ENCODE data around the gene RNF224.

Gene RNF224

GRCh38 chr9:137188086-137188489 is 39.2 kb upstream of the RNF224 start:
- Mint-ChIP-seq H3K27me3 (no peaks in the 10 kb centered on the region), H3K36me3 (ENCODE audit: insufficient read depth) (peaks cover 23% of the 10 kb centered on the region), H3K4me3 (peak overlapping the region; percentile 93), H3K27ac (ENCODE audit: low read depth) (peak overlapping the region; percentile 93), H3K9me3 (no peaks in the 10 kb centered on the region), H3K4me1 (peaks cover 27% of the 10 kb centered on the region)
- DNase-seq (ENCODE audit: low spot score in 2 of 2) (no peak), ATAC-seq (replicated peaks; ENCODE audit: extremely low read depth, poor library complexity, severe bottlenecking) (peak; percentile 9)

GRCh38 chr9:137188490-137189296 is 38.6 kb upstream of the RNF224 start, which contains the start of the genes ANAPC2 and SSNA1:
ANAPC2 (minus strand) TSS chr9:137188560; CDS start chr9:137188532, 28 bp downstream.
SSNA1 (plus strand) TSS chr9:137188676; CDS start chr9:137188727, 51 bp downstream.
- Mint-ChIP-seq H3K9me3 (no peaks in the 10 kb centered on the region), H3K4me1 (peaks cover 27% of the 10 kb centered on the region), H3K27me3 (no peaks in the 10 kb centered on the region), H3K36me3 (ENCODE audit: insufficient read depth) (peaks cover 20% of the 10 kb centered on the region), H3K4me3 (peak within 1 kb of the TSS; percentile 93), H3K27ac (ENCODE audit: low read depth) (peak within 1 kb of the TSS; percentile 93)
- ATAC-seq (replicated peaks; ENCODE audit: extremely low read depth, poor library complexity, severe bottlenecking) (peak; percentile 82), DNase-seq (ENCODE audit: low spot score in 2 of 2) (peak; percentile 89)

- Mint-ChIP-seq H3K27ac (ENCODE audit: low read depth) (peak overlapping the region; percentile 93), H3K36me3 (ENCODE audit: insufficient read depth) (peaks cover 20% of the 10 kb centered on the region), H3K4me1 (peaks cover 20% of the 10 kb centered on the region), H3K9me3 (no peaks in the 10 kb centered on the region), H3K27me3 (no peaks in the 10 kb centered on the region), H3K4me3 (peak overlapping the region; percentile 93)
- ATAC-seq (replicated peaks; ENCODE audit: extremely low read depth, poor library complexity, severe bottlenecking) (no peak), DNase-seq (ENCODE audit: low spot score in 2 of 2) (no peak)
Observed at GRCh38 chr9:137189297-137190295, 37.7 kb upstream of the RNF224 start.

GRCh38 chr9:137190315-137190856 is 36.9 kb upstream of the RNF224 start:
- H3K4me1 Mint-ChIP-seq, result peaks cover 18% of the 10 kb centered on the region
- no peak for DNase-seq (ENCODE audit: low spot score in 2 of 2)
- H3K9me3 Mint-ChIP-seq, result no peaks in the 10 kb centered on the region
- peak overlapping the region; percentile 63 for H3K4me3 Mint-ChIP-seq
- ATAC-seq (replicated peaks; ENCODE audit: extremely low read depth, poor library complexity, severe bottlenecking), result no peak
- no peaks in the 10 kb centered on the region for H3K27me3 Mint-ChIP-seq
- peak overlapping the region; percentile 87 for H3K27ac Mint-ChIP-seq (ENCODE audit: low read depth)
- peaks cover 20% of the 10 kb centered on the region for H3K36me3 Mint-ChIP-seq (ENCODE audit: insufficient read depth)

- Mint-ChIP-seq H3K27me3 (no peaks in the 10 kb centered on the region), H3K9me3 (no peaks in the 10 kb centered on the region), H3K4me1 (peaks cover 18% of the 10 kb centered on the region), H3K36me3 (ENCODE audit: insufficient read depth) (peaks cover 20% of the 10 kb centered on the region), H3K4me3 (peak overlapping the region; percentile 63), H3K27ac (ENCODE audit: low read depth) (peak overlapping the region; percentile 87)
- DNase-seq (ENCODE audit: low spot score in 2 of 2) (no peak), ATAC-seq (replicated peaks; ENCODE audit: extremely low read depth, poor library complexity, severe bottlenecking) (no peak)
Observed at GRCh38 chr9:137191245-137191644, 36.1 kb upstream of the RNF224 start.

GRCh38 chr9:137191691-137192447 is 35.4 kb upstream of the RNF224 start:
- no peaks in the 10 kb centered on the region for H3K27me3 Mint-ChIP-seq
- no peak overlapping the region for H3K4me3 Mint-ChIP-seq
- H3K27ac Mint-ChIP-seq (ENCODE audit: low read depth), result no peak overlapping the region
- ATAC-seq (replicated peaks; ENCODE audit: extremely low read depth, poor library complexity, severe bottlenecking) (no peak), DNase-seq (ENCODE audit: low spot score in 2 of 2) (no peak)
- peaks cover 20% of the 10 kb centered on the region for H3K36me3 Mint-ChIP-seq (ENCODE audit: insufficient read depth)
- no peaks in the 10 kb centered on the region for H3K9me3 Mint-ChIP-seq
- H3K4me1 Mint-ChIP-seq, result peaks cover 18% of the 10 kb centered on the region

GRCh38 chr9:137192448-137192780 is 34.9 kb upstream of the RNF224 start:
- Mint-ChIP-seq H3K27me3 (no peaks in the 10 kb centered on the region), H3K9me3 (no peaks in the 10 kb centered on the region), H3K36me3 (ENCODE audit: insufficient read depth) (peaks cover 19% of the 10 kb centered on the region), H3K4me3 (no peak overlapping the region), H3K4me1 (peaks cover 13% of the 10 kb centered on the region), H3K27ac (ENCODE audit: low read depth) (no peak overlapping the region)
- DNase-seq (ENCODE audit: low spot score in 2 of 2) (no peak), ATAC-seq (replicated peaks; ENCODE audit: extremely low read depth, poor library complexity, severe bottlenecking) (no peak)

- H3K9me3 Mint-ChIP-seq, result no peaks in the 10 kb centered on the region
- H3K27me3 Mint-ChIP-seq, result no peaks in the 10 kb centered on the region
- ATAC-seq (replicated peaks; ENCODE audit: extremely low read depth, poor library complexity, severe bottlenecking) (no peak), DNase-seq (ENCODE audit: low spot score in 2 of 2) (no peak)
- peaks cover 9% of the 10 kb centered on the region for H3K4me1 Mint-ChIP-seq
- H3K4me3 Mint-ChIP-seq, result no peak overlapping the region
- H3K27ac Mint-ChIP-seq (ENCODE audit: low read depth), result no peak overlapping the region
- H3K36me3 Mint-ChIP-seq (ENCODE audit: insufficient read depth), result peaks cover 15% of the 10 kb centered on the region
Observed at GRCh38 chr9:137192859-137193258, 34.4 kb upstream of the RNF224 start.

- DNase-seq (ENCODE audit: low spot score in 2 of 2), result no peak
- no peaks in the 10 kb centered on the region for H3K27me3 Mint-ChIP-seq
- H3K27ac Mint-ChIP-seq (ENCODE audit: low read depth), result no peak overlapping the region
- H3K4me3 Mint-ChIP-seq, result no peak overlapping the region
- H3K4me1 Mint-ChIP-seq, result peaks cover 9% of the 10 kb centered on the region
- peaks cover 8% of the 10 kb centered on the region for H3K36me3 Mint-ChIP-seq (ENCODE audit: insufficient read depth)
- ATAC-seq (replicated peaks; ENCODE audit: extremely low read depth, poor library complexity, severe bottlenecking), result no peak
- no peaks in the 10 kb centered on the region for H3K9me3 Mint-ChIP-seq
Observed at GRCh38 chr9:137193771-137194170, 33.5 kb upstream of the RNF224 start.

GRCh38 chr9:137194388-137194787 is 32.9 kb upstream of the RNF224 start:
- Mint-ChIP-seq H3K9me3 (no peaks in the 10 kb centered on the region), H3K27ac (ENCODE audit: low read depth) (no peak overlapping the region), H3K27me3 (no peaks in the 10 kb centered on the region), H3K4me1 (peaks cover 3% of the 10 kb centered on the region), H3K36me3 (ENCODE audit: insufficient read depth) (peaks cover 4% of the 10 kb centered on the region), H3K4me3 (no peak overlapping the region)
- DNase-seq (ENCODE audit: low spot score in 2 of 2), result no peak
- no peak for ATAC-seq (replicated peaks; ENCODE audit: extremely low read depth, poor library complexity, severe bottlenecking)

- Mint-ChIP-seq H3K27me3 (no peaks in the 10 kb centered on the region), H3K36me3 (ENCODE audit: insufficient read depth) (peaks cover 5% of the 10 kb centered on the region), H3K9me3 (no peaks in the 10 kb centered on the region), H3K4me1 (no peaks in the 10 kb centered on the region), H3K27ac (ENCODE audit: low read depth) (no peak overlapping the region), H3K4me3 (no peak overlapping the region)
- ATAC-seq (replicated peaks; ENCODE audit: extremely low read depth, poor library complexity, severe bottlenecking) (no peak), DNase-seq (ENCODE audit: low spot score in 2 of 2) (no peak)
Observed at GRCh38 chr9:137194909-137195308, 32.4 kb upstream of the RNF224 start.

Data from central memory CD8-positive, alpha-beta T cell (primary cell).